GM12878 (cell line): ENCODE results near the gene RHBG. TPM values are rescaled to one million over a fixed set of nuclear protein-coding genes. Genes with fewer than 3 reads are reported as not detected.

Experiments used
- ATAC-seq: fragments of 200-7000 bp; cut with Tn5 transposase; 3 replicates; pipeline ENCODE4 v1.9.1; 2020; ENCODE audit warnings: mild to moderate bottlenecking, moderate library complexity
- BruUV-seq: library from RNA; stranded (reverse); fragments of 400-500 nt; replicated peaks from 2 replicates; lab custom pipeline; 2021; lab: Mats Ljungman, UMichigan
- CTCF ChIA-PET: fragments of 300-600 bp; sonication (Branson Sonifier 250); formaldehyde crosslinking; extraction: SDS; loops from one replicate; lab custom pipeline; 2021; ENCODE audit warnings: inconsistent platforms; lab: Yijun Ruan, JAX
- POLR2A ChIA-PET: fragments of 350-600 bp; formaldehyde crosslinking; extraction: SDS; loops from one replicate; lab custom pipeline; 2021; ENCODE audit warnings: inconsistent platforms; lab: Charles Lee
- RAD21 ChIA-PET: fragments of 300-600 bp; sonication (Branson Sonifier 250); formaldehyde crosslinking; loops from one replicate; lab custom pipeline; 2023; ENCODE audit warnings: antibody characterized with exemption; ENCODE audit not compliant: unreplicated experiment; lab: Charles Lee
- SMC1A ChIA-PET: fragments of 300-600 bp; sonication (Branson Sonifier 250); formaldehyde crosslinking; loops from one replicate; lab custom pipeline; 2023; ENCODE audit not compliant: unreplicated experiment, uncharacterized antibody; lab: Charles Lee
- DNase-seq: peaks from one replicate; pipeline ENCODE4 v3.0.0-alpha.2; 2011; ENCODE audit warnings: low read depth, low spot score
- FAIRE-seq: peaks from 3 replicates; lab custom pipeline; 2011; peaks lifted over from hg19 to GRCh38; lab: Jason Lieb, UNC
- H2AFZ ChIP-seq: 2 replicates; pipeline ENCODE4 v1.6.0; 2011; ENCODE audit warnings: low read depth, low read length, control low read depth; ENCODE audit not compliant: control insufficient read depth
- H3K27ac ChIP-seq: 2 replicates; pipeline ENCODE4 v1.5.1; 2011; ENCODE audit warnings: control low read depth; ENCODE audit not compliant: control insufficient read depth, insufficient read depth
- H3K27me3 ChIP-seq, 2 experiments: replicated peaks in 1 of 2; 2 replicates each; pipeline versions ENCODE4 v1.6.0 to v1.6.1; 2011; ENCODE audit warnings: low read length in 1 of 2; ENCODE audit not compliant: control insufficient read depth in 2 of 2, insufficient read depth in 2 of 2
- H3K36me3 ChIP-seq, 2 experiments: 2 replicates each; pipeline ENCODE4 v1.5.1; 2011; ENCODE audit warnings: low read length in 1 of 2; ENCODE audit not compliant: control insufficient read depth in 2 of 2, insufficient read depth in 2 of 2
- H3K4me1 ChIP-seq: 2 replicates; pipeline ENCODE4 v1.6.1; 2011; ENCODE audit warnings: mild to moderate bottlenecking, low read length, moderate library complexity, mixed read lengths; ENCODE audit not compliant: control insufficient read depth, insufficient read depth
- H3K4me2 ChIP-seq: 2 replicates; pipeline ENCODE4 v1.6.0; 2011; ENCODE audit warnings: control low read depth; ENCODE audit not compliant: control insufficient read depth, insufficient read depth
- H3K4me3 ChIP-seq: fragments of 200-600 bp; sonication (generic); 2 replicates; pipeline ENCODE4 v1.5.1; 2016
- H3K79me2 ChIP-seq: 2 replicates; pipeline ENCODE4 v1.6.0; 2011; ENCODE audit warnings: low read length; ENCODE audit not compliant: control insufficient read depth, insufficient read depth
- H3K9ac ChIP-seq: 2 replicates; pipeline ENCODE4 v1.8.0; 2011; ENCODE audit warnings: low read length, control low read depth, mixed read lengths; ENCODE audit not compliant: control insufficient read depth, insufficient read depth
- H3K9me3 ChIP-seq: replicated peaks from 3 replicates; pipeline ENCODE4 v1.5.1; 2011; ENCODE audit warnings: mild to moderate bottlenecking, low read length; ENCODE audit not compliant: control insufficient read depth, insufficient read depth
- H4K20me1 ChIP-seq: 2 replicates; pipeline ENCODE4 v1.6.0; 2011; ENCODE audit not compliant: control insufficient read depth, insufficient read depth
- NFYA ChIP-seq: IDR thresholded peaks from 2 replicates; pipeline ENCODE4 v1.6.1; 2011; ENCODE audit warnings: low read depth, mild to moderate bottlenecking, low read length, improper control_type of control experiment, borderline replicate concordance
- NR2C1 ChIP-seq: fragments of 450-650 bp; IDR thresholded peaks from 2 replicates; pipeline ENCODE4 v1.6.1; 2017; ENCODE audit warnings: antibody characterized with exemption, mild to moderate bottlenecking, moderate library complexity
- NR2F1 ChIP-seq: fragments of 450-650 bp; conservative IDR thresholded peaks from 2 replicates; pipeline ENCODE4 v1.6.1; 2017; ENCODE audit warnings: mild to moderate bottlenecking
- SUZ12 ChIP-seq: fragments of 200-600 bp; sonication (generic); IDR thresholded peaks from one replicate; pipeline ENCODE4 v1.6.1; 2018; ENCODE audit warnings: antibody characterized with exemption, mild to moderate bottlenecking; ENCODE audit not compliant: unreplicated experiment
- ZNF24 ChIP-seq: fragments of 450-650 bp; IDR thresholded peaks from 2 replicates; pipeline ENCODE4 v1.6.1; 2017; ENCODE audit warnings: antibody characterized with exemption, mild to moderate bottlenecking
- ZSCAN29 ChIP-seq: fragments of 450-650 bp; IDR thresholded peaks from 2 replicates; pipeline ENCODE4 v1.6.1; 2017; ENCODE audit warnings: mild to moderate bottlenecking, moderate library complexity
- WGBS: methylation state at CpG from one replicate; pipeline ENCODE4 v1.1.6; 2016; ENCODE audit warnings: low lambda C conversion rate; ENCODE audit not compliant: insufficient replicate concordance, insufficient coverage; ENCODE audit errors: missing lambda C conversion rate; 5-methylcytosine and 5-hydroxymethylcytosine counted together
- in situ Hi-C: fragments of 300-500 bp; cut with MboI; formaldehyde crosslinking; loops from 9 replicates; pipeline ENCODE4 v1.14.3; 2018; ENCODE audit warnings: mixed read lengths
- intact Hi-C: fragments of 100-400 bp; cut with micrococcal nuclease; formaldehyde crosslinking; loops from one replicate; pipeline ENCODE4 v1.14.2; 2022; ENCODE audit not compliant: unreplicated experiment
- polyA plus RNA-seq, 11 experiments: library from polyadenylated mRNA; depleted of rRNA in 4 of 11; unstranded in 6 of 11; stranded (reverse) in 5 of 11; fragments of >200 nt; fragmentation: Nextera tagmentation in 4 of 11; fragmentation: Illumina TruSeq in 1 of 11; extraction: Ambion mirVana in 4 of 11; extraction: Trizol in 1 of 11; gene quantifications; 1 replicate in 1 of 11; 2 replicates in 10 of 11; pipeline versions ENCODE4 v1.2.1 to v1.2.3, GENCODE V29; 2011 to 2016; ENCODE audit warnings: inconsistent platforms in 2 of 11, missing spikeins in 2 of 11, low read depth in 1 of 11
- total RNA-seq, 4 experiments: library from RNA; depleted of rRNA in 3 of 4; stranded (reverse); fragments of >200 nt in 3 of 4; fragmentation: Illumina TruSeq in 1 of 4; extraction: Trizol in 1 of 4; gene quantifications; 2 replicates each; pipeline versions ENCODE4 v1.2.1 to v1.2.3, GENCODE V29; 2013 to 2021
- TF ChIP-seq, protein P1 (sequence below): fragments of 450-650 bp; IDR thresholded peaks from 2 replicates; pipeline ENCODE4 v1.6.1; 2017; ENCODE audit warnings: mild to moderate bottlenecking, low read depth, inconsistent platforms; ENCODE audit not compliant: poor library complexity, severe bottlenecking

Gene RHBG
- total and polyA plus RNA-seq, 10 of the 15 experiments (the other 5 are each of a cell fraction or from before 2014, with no cell fraction given), result not detected

DNA sequence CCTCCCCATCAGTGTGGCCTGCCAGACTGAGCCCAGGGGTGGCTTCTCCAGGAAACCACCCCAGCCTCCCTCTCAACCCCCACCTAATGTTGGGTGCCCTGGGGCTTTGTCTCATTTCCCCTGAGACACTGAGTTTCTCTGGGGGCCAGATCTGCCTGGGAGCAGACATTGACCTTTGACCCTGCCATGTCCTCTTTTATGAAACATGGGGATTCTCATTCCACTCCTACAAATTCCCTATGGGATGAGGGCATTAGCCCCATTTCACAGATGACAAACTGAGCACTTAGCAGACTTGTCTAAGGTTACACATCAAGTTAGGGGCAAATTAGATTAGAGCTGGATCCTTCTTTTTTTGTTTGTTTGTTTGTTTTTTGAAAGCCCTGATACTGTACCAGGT lies 24.1 kb downstream of the RHBG start (continued):
- TF ChIP-seq, protein P1, sequence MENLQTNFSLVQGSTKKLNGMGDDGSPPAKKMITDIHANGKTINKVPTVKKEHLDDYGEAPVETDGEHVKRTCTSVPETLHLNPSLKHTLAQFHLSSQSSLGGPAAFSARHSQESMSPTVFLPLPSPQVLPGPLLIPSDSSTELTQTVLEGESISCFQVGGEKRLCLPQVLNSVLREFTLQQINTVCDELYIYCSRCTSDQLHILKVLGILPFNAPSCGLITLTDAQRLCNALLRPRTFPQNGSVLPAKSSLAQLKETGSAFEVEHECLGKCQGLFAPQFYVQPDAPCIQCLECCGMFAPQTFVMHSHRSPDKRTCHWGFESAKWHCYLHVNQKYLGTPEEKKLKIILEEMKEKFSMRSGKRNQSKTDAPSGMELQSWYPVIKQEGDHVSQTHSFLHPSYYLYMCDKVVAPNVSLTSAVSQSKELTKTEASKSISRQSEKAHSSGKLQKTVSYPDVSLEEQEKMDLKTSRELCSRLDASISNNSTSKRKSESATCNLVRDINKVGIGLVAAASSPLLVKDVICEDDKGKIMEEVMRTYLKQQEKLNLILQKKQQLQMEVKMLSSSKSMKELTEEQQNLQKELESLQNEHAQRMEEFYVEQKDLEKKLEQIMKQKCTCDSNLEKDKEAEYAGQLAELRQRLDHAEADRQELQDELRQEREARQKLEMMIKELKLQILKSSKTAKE, result no peak
- TF ChIP-seq SUZ12 (no peak), NFYA (no peak)

DNA sequence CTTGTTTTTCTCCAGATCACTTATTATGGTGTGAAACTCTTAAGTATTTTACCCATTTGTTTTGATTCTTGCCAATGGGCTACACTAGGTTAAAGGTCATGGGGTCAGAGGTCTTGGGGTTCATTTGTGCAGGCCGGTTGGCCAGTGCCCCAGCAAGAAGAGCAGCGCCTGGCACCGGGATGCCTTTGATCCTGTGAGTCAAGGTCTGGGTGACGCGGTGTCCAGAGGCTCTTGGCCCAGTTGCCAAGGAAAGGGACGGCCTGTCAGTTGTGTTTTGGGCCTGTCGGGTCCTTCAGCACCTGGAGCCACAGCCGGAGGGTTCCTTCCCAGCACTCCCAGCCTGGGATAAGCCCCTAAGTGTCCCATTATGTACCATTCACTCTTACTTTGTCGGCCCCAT lies 25.1 kb downstream of the RHBG start:
- peak; percentile 42; the same call in 1 of the 2 replicates for TF ChIP-seq NR2F1
- TF ChIP-seq ZNF24, result no peak
- peak; percentile 58 for TF ChIP-seq NR2C1
- TF ChIP-seq ZSCAN29, result no peak
- Histone ChIP-seq H3K4me3 (no peak overlapping the region), H3K9me3 (no peaks in the 10 kb centered on the region), H3K79me2 (no peaks in the 10 kb centered on the region), H3K27me3 (peaks cover 0 to 2% of the 10 kb centered on the region in 2 experiments; a peak in 3 of 4 replicates), H3K9ac (no peak overlapping the region), H3K36me3 (no peaks in the 10 kb centered on the region), H3K27ac (no peak overlapping the region), H3K4me1 (no peaks in the 10 kb centered on the region; the same call in 1 of the 2 replicates), H2AFZ (no peak overlapping the region), H3K4me2 (no peak overlapping the region), H4K20me1 (no peaks in the 10 kb centered on the region)
- intact Hi-C loops (no loop called here), in situ Hi-C loops (no loop called here)
- no peak for DNase-seq
- BruUV-seq, result no TSS peak
- ChIA-PET POLR2A (no interaction called here), RAD21 (interaction anchor here (0.7 kb wide), 1 partner anchor 8 kb away, joined by 3 read pairs; no protein-coding TSS in a partner anchor), SMC1A (interaction anchor here (0.8 to 1.8 kb wide), 3 partner anchors 25 to 52 kb away, joined by 3 to 7 read pairs (median 7); no protein-coding TSS in a partner anchor), CTCF (interaction anchor here (1.1 to 1.4 kb wide), 3 partner anchors 8 to 52 kb away, joined by 3 to 10 read pairs (median 4); no protein-coding TSS in a partner anchor)
- no peak for FAIRE-seq
- WGBS, result 63% methylated on average over 9 of the region's 9 CpGs
- no peak for ATAC-seq
